HG03565 (cell line): ENCODE results near the gene LARP6.
"Not testable (repeated sequence)": the region's sequence is repeated elsewhere in the genome, so short reads cannot be mapped to it uniquely, and the experiment has no call there.

ENCODE experiments used
- ATAC-seq: cut with Tn5 transposase; IDR thresholded peaks from one replicate; pipeline ENCODE4 v1.9.1; 2021; ENCODE audit warnings: mild to moderate bottlenecking, moderate library complexity; ENCODE audit not compliant: unreplicated experiment

LARP6 gene

GRCh38 chr15:70831094-70831911, 22.7 kb downstream of the LARP6 start:
- no peak for ATAC-seq

DNA sequence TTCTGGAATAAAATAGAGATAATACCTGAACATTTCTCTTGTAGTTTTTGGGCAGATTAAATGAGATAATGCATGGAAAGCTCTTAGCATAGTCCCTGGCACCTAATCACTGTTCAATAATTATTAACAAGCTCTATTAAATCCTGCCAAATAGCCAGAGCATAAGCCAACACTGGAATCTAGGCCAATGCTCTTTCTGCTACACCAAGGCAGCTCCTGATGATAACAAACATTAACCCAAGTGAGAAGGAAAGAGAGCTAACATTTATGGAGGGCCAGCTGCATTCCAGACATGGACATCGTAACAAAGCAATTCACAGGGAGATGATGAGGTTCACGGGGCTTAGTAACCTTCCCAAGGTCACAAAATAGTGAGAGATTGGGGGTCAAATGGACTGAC, 23.3 kb downstream of the LARP6 start:
- ATAC-seq: no peak

- no peak for ATAC-seq
These were observed 24.4 kb downstream of the LARP6 start for GRCh38 chr15:70829371-70830166.

GRCh38 chr15:70827721-70828120, 26.2 kb downstream of the LARP6 start:
- ATAC-seq: no peak

- no peak for ATAC-seq
These were observed 27.3 kb downstream of the LARP6 start for GRCh38 chr15:70826634-70827033.

GRCh38 chr15:70825841-70826240, 28.1 kb downstream of the LARP6 start:
- no peak for ATAC-seq

GRCh38 chr15:70823196-70823595, 30.8 kb downstream of the LARP6 start:
- no peak for ATAC-seq

DNA sequence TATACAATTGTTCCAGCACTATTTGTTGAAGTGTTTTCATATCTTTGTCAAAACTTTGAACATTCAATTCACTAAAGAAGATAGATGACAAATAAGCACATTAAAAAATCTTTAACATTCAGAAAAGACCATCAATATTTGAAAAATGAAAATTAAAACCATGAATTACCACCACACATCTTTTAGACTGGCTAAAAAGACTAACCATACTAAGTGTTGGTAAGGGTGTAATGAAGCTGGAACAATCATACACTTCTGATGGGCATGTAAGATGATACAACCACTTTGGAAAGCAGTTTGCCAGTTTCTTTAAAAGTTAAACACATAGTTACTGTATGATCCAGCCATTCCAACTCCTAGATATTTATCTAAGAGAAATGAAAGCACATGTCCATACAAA, 33.7 kb downstream of the LARP6 start:
- ATAC-seq: no peak

DNA sequence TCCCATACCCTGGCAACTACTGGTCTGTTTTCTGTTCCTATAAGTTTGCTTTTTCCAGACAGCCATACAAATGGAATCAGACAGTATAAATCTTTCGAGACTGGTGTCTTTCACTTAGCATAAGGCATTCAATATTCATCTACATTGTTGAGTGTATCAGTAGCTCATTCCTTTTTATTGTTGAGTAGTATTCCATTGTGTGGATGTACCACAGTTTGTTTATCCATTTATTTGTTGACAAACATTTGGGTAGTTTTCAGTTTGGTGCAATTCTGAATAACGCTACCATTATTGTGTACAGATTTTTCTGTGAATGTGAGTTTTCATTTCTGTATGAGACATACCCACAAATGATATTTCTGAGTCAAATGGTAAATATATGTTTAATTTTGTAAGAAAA, 35.4 kb downstream of the LARP6 start:
- ATAC-seq: no peak

DNA sequence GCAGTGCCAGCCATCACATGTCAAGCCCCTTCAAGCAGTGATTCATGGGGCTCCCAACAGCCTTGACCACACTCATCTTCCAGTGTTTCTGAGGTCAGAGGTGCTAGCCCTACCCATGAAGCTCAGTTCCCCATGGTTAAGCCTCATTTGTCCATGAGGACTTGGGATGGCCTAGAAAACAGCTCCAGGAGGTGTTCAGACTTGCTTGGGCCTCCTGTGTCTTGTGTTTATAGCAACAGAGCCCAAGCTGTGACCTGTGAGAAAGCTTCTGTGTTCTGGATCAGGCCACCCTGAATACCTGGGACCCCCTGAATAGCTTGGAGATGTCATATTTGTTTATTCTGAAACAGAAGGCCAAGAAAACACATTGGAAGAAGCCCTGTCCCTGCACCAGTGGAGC, 36.7 kb downstream of the LARP6 start:
- ATAC-seq: no peak

DNA sequence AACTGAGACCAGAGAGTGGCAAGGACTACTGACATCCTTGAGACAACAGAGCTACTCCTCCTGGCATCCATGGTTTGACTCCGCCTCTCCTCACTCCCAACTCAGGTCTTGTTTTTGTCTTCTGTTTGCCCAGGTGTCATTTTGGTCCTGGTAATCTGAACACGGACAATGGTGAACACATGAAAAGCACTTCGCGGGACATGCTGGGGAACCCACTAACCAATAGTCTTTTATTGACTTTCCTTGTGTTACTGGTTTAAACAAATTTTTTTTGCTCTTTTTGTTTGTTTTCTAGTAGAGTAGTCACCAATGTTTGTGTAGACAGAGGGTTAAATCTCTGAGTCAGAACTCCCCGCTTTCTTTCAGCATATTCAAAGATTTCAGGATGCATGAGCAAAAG, 38.4 kb downstream of the LARP6 start:
- ATAC-seq: no peak

DNA sequence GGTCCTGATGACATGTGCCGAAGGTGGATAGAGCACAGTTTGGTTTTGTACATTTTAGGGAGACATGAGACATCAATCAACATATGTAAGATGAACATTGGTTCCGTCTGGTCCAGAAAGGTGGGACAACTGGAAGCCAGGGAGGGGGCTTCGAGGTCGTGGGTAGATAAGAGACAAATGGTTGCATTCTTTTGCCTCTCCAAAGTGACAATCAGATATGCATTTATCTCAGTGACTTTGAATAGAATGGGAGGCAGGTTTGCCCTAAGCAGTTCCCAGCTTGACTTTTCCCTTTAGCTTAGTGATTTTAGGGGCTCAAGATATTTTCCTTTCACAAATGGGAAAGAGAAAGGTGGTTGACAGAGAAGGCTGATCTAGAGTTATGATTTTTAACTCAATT, 38.9 kb downstream of the LARP6 start:
- not testable (repeated sequence) for ATAC-seq

DNA sequence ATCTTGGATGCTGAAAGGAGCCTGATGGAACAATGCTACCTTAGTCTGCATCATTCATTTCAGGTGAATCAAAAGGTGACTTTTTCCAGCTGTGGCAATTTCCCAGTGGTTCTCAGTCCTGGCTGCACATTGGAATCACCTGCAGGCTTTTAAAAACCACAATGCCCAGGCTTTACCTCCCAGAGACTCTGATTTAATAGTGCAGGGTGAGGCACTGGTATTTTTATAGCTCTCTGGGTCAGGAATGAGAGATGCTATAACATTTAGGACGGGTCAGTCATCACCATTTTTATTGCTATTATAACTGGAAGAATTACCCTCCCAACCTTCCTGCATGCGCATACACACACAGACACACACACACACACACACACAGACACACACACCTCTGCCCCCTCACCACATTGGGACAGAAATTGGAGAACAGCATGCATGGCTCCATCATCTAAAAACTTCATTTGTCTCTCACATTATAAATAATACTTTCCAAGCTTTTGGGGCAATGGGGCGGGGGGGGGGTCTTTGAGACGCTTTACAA, 41.1 kb downstream of the LARP6 start:
- no peak for ATAC-seq

DNA sequence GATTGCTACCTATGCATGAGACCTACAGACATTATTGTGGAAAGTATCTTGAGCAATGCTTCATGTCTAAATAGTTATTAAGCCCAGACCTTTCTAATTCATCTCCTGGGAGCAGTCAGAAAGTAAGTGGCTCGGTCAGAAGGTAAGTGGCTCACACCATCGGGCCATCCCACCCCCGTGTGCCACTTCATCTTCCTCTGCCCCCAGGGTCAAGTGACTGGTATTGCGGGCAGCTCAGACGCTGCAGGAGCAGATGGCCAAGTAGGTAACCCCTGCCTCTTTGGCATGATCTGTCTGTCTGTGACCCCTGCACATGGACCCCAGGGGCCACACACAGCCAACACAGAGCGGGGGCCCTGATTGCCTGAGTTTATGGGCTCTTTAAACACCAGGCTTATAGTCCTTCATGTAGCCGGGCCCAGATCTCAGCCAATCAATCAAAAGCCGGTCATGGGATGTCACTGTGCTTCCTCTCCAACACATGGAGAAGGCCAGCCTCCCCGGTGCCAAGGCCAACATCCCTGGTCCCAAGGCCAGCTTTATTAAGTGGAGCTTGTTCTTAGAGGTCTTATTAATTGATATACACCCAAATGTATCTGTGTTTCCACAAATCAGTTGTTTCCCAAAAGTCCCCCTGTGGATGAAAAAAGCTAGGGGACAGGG, 42.9 kb downstream of the LARP6 start:
- ATAC-seq: no peak

DNA sequence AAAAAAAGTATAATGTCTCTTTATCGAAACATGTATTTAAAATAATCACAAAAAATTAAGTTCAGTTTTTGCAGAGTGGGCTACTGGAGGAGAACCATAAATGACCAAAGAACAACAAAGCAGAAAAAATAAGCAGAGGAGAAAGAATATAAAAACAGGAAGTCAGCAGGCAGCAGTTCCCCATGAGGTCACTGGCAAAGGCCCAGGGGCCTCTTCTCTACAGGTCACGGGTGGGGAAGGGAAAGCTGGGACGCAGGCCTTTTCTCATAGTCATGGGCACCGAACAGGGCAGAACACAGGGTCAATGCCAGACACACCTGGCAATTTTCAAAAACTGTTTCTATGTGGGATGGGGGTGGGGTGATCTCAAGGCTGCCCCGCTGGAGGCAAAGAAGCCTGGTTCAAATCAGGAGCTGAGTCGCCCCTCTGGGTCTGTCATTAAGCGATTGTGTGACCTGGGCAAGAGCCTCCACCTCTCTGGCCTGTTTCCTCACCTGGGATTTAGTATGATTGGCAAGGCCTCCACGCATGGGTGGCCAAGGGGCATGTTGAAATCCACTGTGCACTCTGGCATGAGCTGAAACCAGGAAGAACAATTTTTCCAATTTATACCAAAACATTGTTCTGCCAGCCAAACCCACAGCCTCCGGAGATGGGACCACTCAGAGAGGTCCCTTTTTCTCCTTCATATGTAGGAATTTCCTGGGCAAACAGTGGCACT, 46.8 kb downstream of the LARP6 start:
- ATAC-seq: no peak

DNA sequence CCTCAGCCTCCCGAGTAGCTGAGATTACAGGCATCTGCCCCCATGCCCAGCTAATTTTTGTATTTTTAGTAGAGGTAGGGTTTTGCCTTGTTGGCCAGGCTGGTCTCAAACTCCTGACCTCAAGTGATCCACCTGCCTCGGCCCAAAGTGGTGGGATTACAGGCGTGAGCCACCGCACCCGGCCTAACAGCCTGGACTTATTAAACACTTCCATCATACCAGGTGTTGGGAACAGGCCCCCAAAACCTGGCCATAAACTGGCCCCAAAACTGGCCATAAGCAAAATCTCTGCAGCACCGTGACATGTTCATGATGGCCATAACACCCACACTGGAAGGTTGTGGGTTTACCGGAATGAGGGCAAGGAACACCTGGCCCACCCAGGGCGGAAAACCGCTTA, 49.6 kb downstream of the LARP6 start:
- ATAC-seq: not testable (repeated sequence)

DNA sequence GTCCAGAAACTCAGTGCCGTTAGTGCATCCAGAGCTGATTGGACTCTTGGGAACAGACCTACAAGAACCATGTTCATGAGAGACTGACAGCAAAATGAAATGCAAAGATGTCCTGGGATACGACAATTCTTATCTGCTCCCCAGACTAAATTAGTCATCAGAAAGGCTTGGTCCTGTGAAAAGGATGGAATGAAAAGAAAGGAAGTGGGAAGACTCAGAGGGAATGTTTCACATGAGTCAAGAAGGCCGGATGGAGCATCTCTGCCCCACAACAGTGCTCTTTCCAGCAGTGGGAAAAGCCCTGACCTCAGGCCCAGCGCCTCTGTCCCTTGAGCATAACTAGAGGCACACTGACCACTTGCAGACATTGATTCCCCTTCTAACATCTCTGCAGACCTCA, 51.3 kb downstream of the LARP6 start:
- ATAC-seq: no peak

DNA sequence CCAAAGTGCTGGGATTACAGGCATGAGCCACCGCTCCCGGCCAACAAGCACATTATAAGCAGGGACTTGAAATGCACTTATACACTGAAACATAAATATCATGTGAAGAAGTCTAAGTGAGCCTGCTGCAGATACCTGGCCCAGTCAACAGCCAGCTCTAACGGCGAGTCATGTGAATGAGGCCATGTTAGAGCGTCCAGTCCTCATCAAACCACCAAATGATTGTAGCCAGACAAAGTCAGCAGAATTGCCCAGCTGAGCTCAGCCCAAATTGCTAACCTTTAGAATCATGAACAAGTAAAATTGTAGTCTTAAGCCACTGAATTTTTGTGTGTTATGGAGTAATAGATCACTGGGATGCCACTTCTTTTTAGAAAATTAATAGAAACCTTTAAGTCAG, 52.8 kb downstream of the LARP6 start:
- ATAC-seq: no peak

DNA sequence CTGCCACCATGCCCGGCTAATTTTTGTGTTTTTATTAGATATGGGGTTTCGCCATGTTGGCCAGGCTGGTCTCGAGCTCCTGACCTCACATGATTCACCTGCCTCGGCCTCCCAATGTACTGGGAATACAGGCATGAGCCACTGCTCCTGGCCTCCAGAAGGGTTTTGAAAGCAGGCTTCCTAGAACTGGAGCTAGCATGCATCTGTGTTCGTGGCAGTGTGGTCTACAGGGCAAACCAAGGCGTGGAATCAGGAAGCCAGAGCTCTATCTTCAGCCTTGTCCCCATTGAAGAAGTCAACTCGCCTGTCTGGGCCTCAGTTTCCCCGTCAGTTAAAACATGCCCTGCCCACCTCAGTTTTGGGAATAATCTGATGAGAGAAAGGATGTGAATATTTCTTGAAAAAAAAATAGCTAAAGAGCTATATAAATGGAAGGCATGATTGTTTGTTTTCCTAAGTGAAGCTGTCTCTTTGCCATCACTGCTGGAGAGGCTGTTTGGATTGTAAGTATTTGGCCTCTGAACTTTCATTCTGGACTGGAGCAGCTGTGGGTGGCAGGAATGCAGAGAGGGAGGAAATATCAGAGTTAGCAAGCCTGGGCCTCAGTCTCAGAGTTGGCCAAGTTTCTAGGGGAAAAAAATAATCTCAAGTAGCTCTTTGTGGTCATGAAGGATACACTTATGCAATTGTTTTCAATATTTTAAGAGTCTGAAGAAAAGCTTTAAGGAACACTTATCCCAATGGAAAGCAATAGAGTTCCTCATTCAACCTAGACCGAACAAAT, 54.1 kb downstream of the LARP6 start:
- ATAC-seq: no peak

GRCh38 chr15:70797464-70797863, 56.5 kb downstream of the LARP6 start:
- ATAC-seq: no peak
